Diencephalon (tissue), 1 donor: Measurements from ENCODE around the gene RGL4. TPM values are rescaled to one million over a fixed set of nuclear protein-coding genes. Genes with fewer than 3 reads are reported as not detected.

Source experiments
- total RNA-seq: library from RNA; depleted of rRNA; stranded (reverse); fragments of >200 nt; gene quantifications from one replicate; pipeline ENCODE4 v1.2.3, GENCODE V29; 2014

The RGL4 gene
- not detected for total RNA-seq

GRCh38 chr22:23690713-23691112 is at the start of gene RGL4:
TSS of gene RGL4 (plus strand) at chr22:23691013. CDS start at chr22:23692031, 1,018 bp downstream.

Other genes starting within 250 kb of the RGL4 start
- not detected for gene IGLL1, start 110.7 kb upstream of the RGL4 start, total RNA-seq
- gene DRICH1, start 58.7 kb upstream of the RGL4 start, total RNA-seq = 0.46 TPM
- gene ZNF70, start 60.1 kb downstream of the RGL4 start, total RNA-seq = 4.6 TPM
- not detected for gene VPREB3, start 63.4 kb downstream of the RGL4 start, total RNA-seq
- gene C22orf15, start 72.0 kb downstream of the RGL4 start, total RNA-seq = 2.1 TPM
- 8.3 TPM for gene CHCHD10, start 77.0 kb downstream of the RGL4 start, total RNA-seq
- 14.3 TPM for gene MMP11, start 81.8 kb downstream of the RGL4 start, total RNA-seq
- 30.9 TPM for gene SMARCB1, start 96.0 kb downstream of the RGL4 start, total RNA-seq
- 1.6 TPM for gene DERL3, start 148.0 kb downstream of the RGL4 start, total RNA-seq
- 25.6 TPM for gene SLC2A11, start 166.9 kb downstream of the RGL4 start, total RNA-seq
- 160 TPM for gene MIF, start 203.4 kb downstream of the RGL4 start, total RNA-seq